ENCODE data around the gene WASF2.
A peak's percentile ranks its signal among the peaks of the same experiment; 100 is the strongest.
"Not testable (repeated sequence)": the region's sequence is repeated elsewhere in the genome, so short reads cannot be mapped to it uniquely, and the experiment has no call there.

Gene WASF2

DNA sequence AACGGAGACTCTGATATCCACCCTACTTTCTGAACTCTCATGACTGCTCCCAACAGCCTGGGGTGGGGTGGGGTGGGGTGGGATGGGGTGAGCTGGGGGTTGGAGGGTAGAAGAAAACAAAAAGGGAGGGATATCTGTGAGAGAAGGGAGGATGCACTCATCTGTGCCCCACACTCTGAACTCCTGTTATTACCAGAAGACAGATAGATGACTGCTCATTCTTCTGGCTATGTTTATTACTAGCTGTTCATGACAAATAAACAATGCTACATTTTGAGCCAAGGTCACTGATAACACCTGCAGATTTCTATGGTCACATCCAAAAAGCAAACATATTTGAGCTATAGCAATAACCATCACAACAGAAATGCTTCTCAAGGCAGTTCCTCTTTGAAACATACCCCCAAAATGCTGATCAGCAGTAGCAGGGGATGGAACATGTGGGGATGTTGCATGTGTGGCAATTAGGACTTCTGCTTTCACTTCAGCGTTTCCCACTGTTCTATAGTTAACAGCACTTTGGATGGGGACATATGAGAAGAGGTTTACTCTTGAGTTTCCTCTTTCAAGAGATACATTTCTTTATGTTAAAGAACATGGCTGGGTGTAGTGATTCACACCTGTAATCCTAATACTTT, 54.3 kb downstream of the WASF2 start:
- ATAC-seq (ENCODE audit: insufficient read depth, low read depth) (no peak), DNase-seq (no peak)
- no peaks in the 10 kb centered on the region for H3K9me3 ChIP-seq (ENCODE audit: insufficient read depth, low read length, severe bottlenecking)
- H3K27me3 ChIP-seq (ENCODE audit: insufficient read depth, low read length, poor library complexity), result no peaks in the 10 kb centered on the region
- peaks cover 5% of the 10 kb centered on the region; the same call in 1 of the 2 replicates for H3K36me3 ChIP-seq (ENCODE audit: insufficient read depth, low read length)
- H2AFZ ChIP-seq (ENCODE audit: low read depth, low read length), result no peak overlapping the region
- peaks cover 39% of the 10 kb centered on the region; the same call in 1 of the 2 replicates for H4K20me1 ChIP-seq (ENCODE audit: insufficient read depth, low read length)
- H3K9ac ChIP-seq (ENCODE audit: low read depth, low read length), result no peak overlapping the region
- H3K4me3 ChIP-seq (ENCODE audit: low read depth in 1 of 2, low read length in 2 of 2), result no peak overlapping the region
- no peak for TF ChIP-seq EZH2 (IDR thresholded peaks at IDR 0.05; ENCODE audit: borderline replicate concordance, low read depth, low read length, severe bottlenecking)
- TF ChIP-seq, protein P1, sequence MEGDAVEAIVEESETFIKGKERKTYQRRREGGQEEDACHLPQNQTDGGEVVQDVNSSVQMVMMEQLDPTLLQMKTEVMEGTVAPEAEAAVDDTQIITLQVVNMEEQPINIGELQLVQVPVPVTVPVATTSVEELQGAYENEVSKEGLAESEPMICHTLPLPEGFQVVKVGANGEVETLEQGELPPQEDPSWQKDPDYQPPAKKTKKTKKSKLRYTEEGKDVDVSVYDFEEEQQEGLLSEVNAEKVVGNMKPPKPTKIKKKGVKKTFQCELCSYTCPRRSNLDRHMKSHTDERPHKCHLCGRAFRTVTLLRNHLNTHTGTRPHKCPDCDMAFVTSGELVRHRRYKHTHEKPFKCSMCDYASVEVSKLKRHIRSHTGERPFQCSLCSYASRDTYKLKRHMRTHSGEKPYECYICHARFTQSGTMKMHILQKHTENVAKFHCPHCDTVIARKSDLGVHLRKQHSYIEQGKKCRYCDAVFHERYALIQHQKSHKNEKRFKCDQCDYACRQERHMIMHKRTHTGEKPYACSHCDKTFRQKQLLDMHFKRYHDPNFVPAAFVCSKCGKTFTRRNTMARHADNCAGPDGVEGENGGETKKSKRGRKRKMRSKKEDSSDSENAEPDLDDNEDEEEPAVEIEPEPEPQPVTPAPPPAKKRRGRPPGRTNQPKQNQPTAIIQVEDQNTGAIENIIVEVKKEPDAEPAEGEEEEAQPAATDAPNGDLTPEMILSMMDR (IDR thresholded peaks at IDR 0.05; ENCODE audit: borderline replicate concordance, extremely low read depth, low read length, poor library complexity, severe bottlenecking), result no peak
- H3K79me2 ChIP-seq (ENCODE audit: insufficient read depth, low read length), result peaks cover 95% of the 10 kb centered on the region
- no peak overlapping the region for H3K4me2 ChIP-seq (ENCODE audit: insufficient read depth, low read length)
- peaks cover 21% of the 10 kb centered on the region for H3K4me1 ChIP-seq (ENCODE audit: insufficient read depth, low read length)
- peak overlapping the region; percentile 22; the same call in 1 of the 2 replicates for H3K27ac ChIP-seq (ENCODE audit: low read length)

DNA sequence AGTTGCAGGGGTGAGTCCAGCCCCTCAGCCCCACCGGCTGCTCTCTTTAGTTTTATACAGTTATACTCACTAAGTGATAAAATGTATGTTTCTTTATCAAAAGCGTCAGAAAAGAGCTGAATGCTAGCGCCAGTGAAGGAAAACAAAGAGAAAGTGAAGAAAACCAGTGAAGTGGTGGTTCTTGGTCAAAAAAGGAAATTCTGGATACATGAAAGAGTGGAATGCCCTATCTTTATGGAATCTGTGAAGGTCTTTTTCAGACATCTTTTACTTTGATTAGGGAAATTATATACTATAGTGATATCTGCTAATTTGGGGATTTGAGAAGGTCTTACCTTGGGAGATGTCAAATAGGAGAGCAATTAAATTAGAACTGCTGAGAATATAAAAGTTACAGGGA, 56.3 kb downstream of the WASF2 start:
- peaks cover 10% of the 10 kb centered on the region for H3K36me3 ChIP-seq (ENCODE audit: insufficient read depth, low read length)
- no peak overlapping the region for H3K9ac ChIP-seq (ENCODE audit: low read depth, low read length)
- peaks cover 21% of the 10 kb centered on the region for H3K4me1 ChIP-seq (ENCODE audit: insufficient read depth, low read length)
- no peak overlapping the region for H2AFZ ChIP-seq (ENCODE audit: low read depth, low read length)
- H3K27ac ChIP-seq (ENCODE audit: low read length), result no peak overlapping the region
- no peaks in the 10 kb centered on the region for H3K9me3 ChIP-seq (ENCODE audit: insufficient read depth, low read length, severe bottlenecking)
- H4K20me1 ChIP-seq (ENCODE audit: insufficient read depth, low read length), result peaks cover 41% of the 10 kb centered on the region; the same call in 1 of the 2 replicates
- H3K27me3 ChIP-seq (ENCODE audit: insufficient read depth, low read length, poor library complexity), result no peaks in the 10 kb centered on the region
- no peak overlapping the region for H3K4me3 ChIP-seq (ENCODE audit: low read depth in 1 of 2, low read length in 2 of 2)
- H3K79me2 ChIP-seq (ENCODE audit: insufficient read depth, low read length), result peaks cover 92% of the 10 kb centered on the region
- no peak overlapping the region for H3K4me2 ChIP-seq (ENCODE audit: insufficient read depth, low read length)
- TF ChIP-seq EZH2 (IDR thresholded peaks at IDR 0.05; ENCODE audit: borderline replicate concordance, low read depth, low read length, severe bottlenecking), result no peak
- TF ChIP-seq, protein P1 (IDR thresholded peaks at IDR 0.05; ENCODE audit: borderline replicate concordance, extremely low read depth, low read length, poor library complexity, severe bottlenecking), result no peak
- DNase-seq, result no peak
- no peak for ATAC-seq (ENCODE audit: insufficient read depth, low read depth)

GRCh38 chr1:27432725-27433124, 57.2 kb downstream of the WASF2 start:
- H3K4me2 ChIP-seq (ENCODE audit: insufficient read depth, low read length); DNase-seq; H3K4me3 ChIP-seq (ENCODE audit: low read depth in 1 of 2, low read length in 2 of 2); H3K27me3 ChIP-seq (ENCODE audit: insufficient read depth, low read length, poor library complexity); ATAC-seq (ENCODE audit: insufficient read depth, low read depth); H3K9ac ChIP-seq (ENCODE audit: low read depth, low read length); H2AFZ ChIP-seq (ENCODE audit: low read depth, low read length); H3K27ac ChIP-seq (ENCODE audit: low read length); H3K9me3 ChIP-seq (ENCODE audit: insufficient read depth, low read length, severe bottlenecking): not testable (repeated sequence)
- H3K79me2 ChIP-seq (ENCODE audit: insufficient read depth, low read length), result peaks cover 90% of the 10 kb centered on the region
- H3K36me3 ChIP-seq (ENCODE audit: insufficient read depth, low read length), result peaks cover 20% of the 10 kb centered on the region
- H3K4me1 ChIP-seq (ENCODE audit: insufficient read depth, low read length), result peaks cover 21% of the 10 kb centered on the region
- H4K20me1 ChIP-seq (ENCODE audit: insufficient read depth, low read length), result peaks cover 32% of the 10 kb centered on the region; the same call in 1 of the 2 replicates

DNA sequence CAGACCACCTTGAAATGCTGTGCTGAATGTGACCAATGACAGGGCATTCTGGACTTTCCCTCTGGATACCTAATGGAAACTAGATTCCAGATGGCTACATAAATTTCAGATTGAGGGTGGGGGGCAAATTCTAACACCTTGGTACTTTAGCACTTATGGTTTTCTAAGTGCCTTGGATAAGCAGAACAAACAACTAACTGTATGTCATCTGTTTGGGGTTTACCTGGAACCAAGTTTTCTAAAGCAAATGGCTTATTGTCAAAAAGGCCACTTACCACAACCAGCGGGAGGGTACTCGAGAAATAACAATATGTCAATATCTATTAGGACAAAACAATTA, 58.4 kb downstream of the WASF2 start:
- Histone ChIP-seq H2AFZ (ENCODE audit: low read depth, low read length) (no peak overlapping the region), H3K4me1 (ENCODE audit: insufficient read depth, low read length) (peaks cover 12% of the 10 kb centered on the region), H3K36me3 (ENCODE audit: insufficient read depth, low read length) (peaks cover 32% of the 10 kb centered on the region), H3K9ac (ENCODE audit: low read depth, low read length) (no peak overlapping the region), H3K27ac (ENCODE audit: low read length) (no peak overlapping the region), H3K79me2 (ENCODE audit: insufficient read depth, low read length) (peaks cover 82% of the 10 kb centered on the region), H3K27me3 (ENCODE audit: insufficient read depth, low read length, poor library complexity) (no peaks in the 10 kb centered on the region), H3K4me2 (ENCODE audit: insufficient read depth, low read length) (no peak overlapping the region), H3K9me3 (ENCODE audit: insufficient read depth, low read length, severe bottlenecking) (no peaks in the 10 kb centered on the region), H4K20me1 (ENCODE audit: insufficient read depth, low read length) (peaks cover 32% of the 10 kb centered on the region; the same call in 1 of the 2 replicates), H3K4me3 (ENCODE audit: low read depth in 1 of 2, low read length in 2 of 2) (no peak overlapping the region)
- TF ChIP-seq EZH2 (IDR thresholded peaks at IDR 0.05; ENCODE audit: borderline replicate concordance, low read depth, low read length, severe bottlenecking), result no peak
- TF ChIP-seq, protein P1 (IDR thresholded peaks at IDR 0.05; ENCODE audit: borderline replicate concordance, extremely low read depth, low read length, poor library complexity, severe bottlenecking), result no peak
- ATAC-seq (ENCODE audit: insufficient read depth, low read depth), result no peak
- DNase-seq, result no peak

Measured in DND-41 (cell line).